ENCODE measurements around the gene TM4SF20.

The TM4SF20 gene

GRCh38 chr2:227366769-227367426 lies 12.2 kb downstream of the TM4SF20 start:
- DNase-seq = no peak

GRCh38 chr2:227365833-227366232 lies 13.3 kb downstream of the TM4SF20 start:
- DNase-seq = no peak

DNA sequence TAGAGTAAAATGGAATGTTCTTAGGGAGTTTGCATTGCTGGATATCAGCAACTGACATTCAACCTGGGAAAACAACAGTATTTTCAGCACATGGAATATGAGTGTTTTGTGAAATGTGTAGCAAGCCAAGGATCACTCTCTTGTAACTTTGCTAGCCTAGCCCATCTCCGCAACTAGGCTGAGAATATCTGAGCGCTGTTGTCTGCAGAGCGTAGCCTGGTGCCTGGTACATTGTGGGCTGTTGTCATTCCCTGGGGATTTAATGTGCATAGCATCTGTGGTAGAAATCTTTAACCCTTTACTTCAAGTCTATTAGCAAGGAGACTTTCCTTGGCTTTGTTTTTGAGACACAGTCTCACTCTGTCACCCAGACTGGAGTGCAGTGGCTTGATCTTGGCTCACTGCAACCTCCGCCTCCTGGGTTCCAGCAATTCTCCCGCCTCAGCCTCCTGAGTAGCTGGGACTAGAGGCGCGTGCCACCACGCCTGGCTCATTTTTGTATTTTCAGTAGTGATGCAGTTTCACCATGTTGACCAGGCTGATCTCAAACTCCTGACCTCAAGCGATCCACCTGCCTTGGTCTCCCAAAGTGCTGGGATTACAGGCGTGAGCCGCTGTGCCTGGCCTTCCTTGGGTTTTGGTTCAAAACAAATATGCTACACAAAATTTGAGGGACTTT lies 14.4 kb downstream of the TM4SF20 start:
- DNase-seq = peak; percentile 25

- DNase-seq = no peak
These were observed 15.3 kb downstream of the TM4SF20 start for GRCh38 chr2:227363756-227364155.

DNA sequence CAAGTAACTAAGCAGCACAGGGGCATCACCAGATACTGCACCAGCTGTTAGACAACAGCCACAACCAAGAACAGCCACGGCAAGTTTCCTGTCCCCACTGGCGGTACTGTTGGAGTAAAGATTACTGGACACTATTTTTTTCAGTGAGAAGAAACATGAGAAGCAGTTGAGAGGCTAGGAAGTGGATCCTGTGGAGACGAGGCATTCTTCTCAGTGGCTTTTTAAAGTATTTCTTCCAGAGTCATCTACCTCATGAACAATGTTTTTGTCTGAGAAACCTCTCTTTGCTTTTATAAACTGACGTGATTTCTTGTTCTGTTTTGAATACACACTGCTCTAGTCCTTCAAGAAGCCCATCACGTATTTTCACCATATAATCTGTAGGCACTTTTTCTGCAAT lies 18.8 kb downstream of the TM4SF20 start:
- DNase-seq = no peak

GRCh38 chr2:227351639-227352038 lies 27.5 kb downstream of the TM4SF20 start:
- DNase-seq = no peak

- DNase-seq = no peak
These were observed 29.0 kb downstream of the TM4SF20 start for GRCh38 chr2:227349989-227350612.

DNA sequence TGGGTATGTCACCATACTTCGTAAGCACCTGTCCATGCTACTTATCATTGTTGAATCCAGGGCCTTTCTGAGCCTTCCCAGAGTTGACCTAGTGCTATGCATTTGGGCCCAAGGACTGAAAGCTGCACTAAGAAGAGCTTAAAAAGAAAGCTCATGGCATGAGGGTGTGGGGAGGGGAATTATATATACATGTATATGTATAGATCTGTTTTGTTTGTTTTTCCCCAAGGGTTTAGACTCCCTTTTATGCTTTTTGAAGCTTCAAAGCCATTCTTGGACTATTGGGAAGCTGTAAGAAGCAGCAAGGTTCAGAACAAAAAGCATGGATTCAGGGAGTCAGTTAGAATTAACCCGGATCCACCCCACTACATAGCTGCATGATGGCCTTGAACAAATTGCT lies 30.8 kb downstream of the TM4SF20 start:
- DNase-seq = no peak

GRCh38 chr2:227347117-227347516 lies 32.0 kb downstream of the TM4SF20 start:
- DNase-seq = no peak

DNA sequence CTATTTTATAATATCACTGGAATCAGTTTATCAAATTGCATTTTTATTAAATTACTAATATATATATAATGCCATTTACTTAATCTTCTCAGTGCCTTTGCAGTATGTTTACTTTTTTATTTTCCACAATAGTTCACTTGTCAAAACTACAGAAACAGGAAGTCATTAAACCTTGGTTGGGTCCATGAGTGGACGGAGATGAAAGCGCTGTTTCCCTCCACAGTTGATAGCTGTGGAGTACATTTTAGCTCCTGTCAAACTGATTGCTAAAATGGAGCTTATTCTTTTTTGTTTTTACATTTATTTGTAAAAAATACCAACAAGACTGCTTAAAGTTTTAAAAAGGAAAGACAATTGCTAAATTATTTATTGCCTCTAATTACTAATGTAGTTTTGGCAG lies 34.9 kb downstream of the TM4SF20 start:
- no peak for DNase-seq

DNA sequence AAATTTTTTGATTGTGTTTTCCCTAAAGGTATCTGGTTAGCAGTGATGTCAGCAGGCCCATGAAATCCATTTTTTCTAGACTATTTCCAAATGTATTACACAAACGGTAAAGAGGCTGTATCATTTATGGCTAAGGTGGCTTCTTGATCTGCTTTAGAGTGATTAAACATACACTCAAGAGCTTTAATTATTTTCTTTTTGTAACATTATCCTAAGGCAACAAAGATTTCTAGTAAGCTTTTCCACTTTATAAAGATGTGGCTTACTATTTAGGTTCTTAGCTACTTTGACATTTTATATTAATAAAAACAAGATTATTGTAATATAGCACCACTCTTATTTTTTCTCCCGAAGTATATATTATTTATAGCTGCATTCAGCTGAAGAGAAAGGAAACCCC lies 37.6 kb downstream of the TM4SF20 start:
- DNase-seq = no peak

DNA sequence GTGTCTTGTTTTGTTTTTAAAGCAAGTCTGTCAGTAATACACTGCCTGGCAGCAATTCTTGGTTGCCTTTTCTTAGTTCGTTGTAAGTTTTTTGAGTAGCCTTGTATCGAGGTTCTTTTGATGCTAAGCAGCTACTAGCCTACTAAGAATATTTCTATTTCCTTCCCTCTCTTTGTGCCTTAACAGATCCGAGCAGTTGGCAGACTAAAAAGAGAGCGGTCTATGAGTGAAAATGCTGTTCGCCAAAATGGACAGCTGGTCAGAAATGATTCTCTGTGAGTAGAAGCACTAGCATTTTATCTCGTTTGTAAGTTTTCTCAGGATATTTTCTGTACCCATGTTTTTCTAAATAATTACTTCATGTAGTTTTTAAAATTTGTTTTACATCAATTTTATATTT lies 39.0 kb downstream of the TM4SF20 start:
- no peak for DNase-seq

DNA sequence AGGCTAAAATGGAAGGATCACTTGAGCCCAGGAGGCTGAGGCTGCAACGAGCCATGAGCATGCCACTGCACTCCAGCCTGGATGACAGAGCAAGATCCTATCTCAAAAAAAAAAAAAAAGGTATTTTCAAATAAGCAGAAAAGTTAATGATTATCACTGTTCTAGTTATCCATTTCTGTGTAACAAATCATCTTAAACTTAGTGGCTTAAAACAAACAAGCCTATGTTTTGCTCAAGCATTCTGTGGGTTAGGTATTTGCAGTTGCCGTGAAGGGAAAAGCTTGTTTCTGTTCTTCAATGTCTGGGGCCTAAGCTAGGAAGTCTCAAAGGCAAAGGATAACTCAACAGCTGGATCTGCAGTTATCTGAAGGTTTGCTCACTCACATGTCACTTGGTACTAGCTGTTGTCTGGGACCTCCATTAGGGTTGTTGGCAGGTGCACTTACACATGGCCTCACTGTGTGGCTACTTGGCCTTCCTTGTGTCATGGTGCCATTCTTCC lies 40.0 kb downstream of the TM4SF20 start:
- no peak for DNase-seq

GRCh38 chr2:227337442-227337841 lies 41.7 kb downstream of the TM4SF20 start:
- DNase-seq = no peak

- no peak for DNase-seq
These were observed 43.4 kb downstream of the TM4SF20 start for GRCh38 chr2:227335713-227336112.

GRCh38 chr2:227326783-227327182 lies 52.3 kb downstream of the TM4SF20 start:
- DNase-seq = no peak

DNA sequence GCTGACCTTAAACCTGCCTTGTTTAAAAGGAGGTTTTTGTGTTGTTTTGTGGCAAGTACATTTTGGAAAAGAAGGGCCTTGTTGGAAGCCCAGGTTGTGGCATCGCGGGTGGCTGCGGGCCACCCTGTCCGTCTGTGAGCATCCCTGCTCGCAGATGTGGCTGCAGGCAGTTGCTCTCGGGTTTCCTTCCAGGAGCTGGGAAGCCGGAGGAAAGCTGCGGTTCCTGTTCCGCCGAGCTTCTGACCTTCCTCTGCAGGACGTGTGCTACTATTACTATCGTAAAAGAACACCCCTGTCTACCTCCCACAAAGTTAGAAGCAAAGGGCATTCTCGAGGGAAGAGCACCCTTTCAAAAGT lies 53.3 kb downstream of the TM4SF20 start:
- no peak for DNase-seq

- peak; percentile 97 for DNase-seq
These were observed 53.9 kb downstream of the TM4SF20 start, which contains the start of gene MFF for GRCh38 chr2:227324995-227325838. Gene MFF (plus strand): TSS chr2:227325251. CDS start chr2:227330666, 5,415 bp downstream.

DNA sequence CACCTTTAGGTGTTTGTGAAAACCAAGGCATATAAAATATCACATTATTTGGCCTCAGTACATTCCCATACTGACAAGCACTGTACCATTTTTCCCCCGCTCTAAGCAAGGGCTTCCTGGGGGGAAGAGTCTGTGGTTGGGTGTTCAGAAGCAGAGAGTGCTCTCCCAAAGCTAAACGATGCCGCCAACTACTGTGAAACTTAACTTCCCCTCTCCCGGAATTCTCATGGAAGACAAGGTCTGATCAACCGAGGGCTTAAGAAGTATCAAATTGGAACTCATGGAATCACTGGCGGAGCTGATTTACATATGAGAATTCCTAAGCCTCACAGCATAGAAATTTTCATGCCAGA lies 54.5 kb downstream of the TM4SF20 start:
- DNase-seq = no peak

DNA sequence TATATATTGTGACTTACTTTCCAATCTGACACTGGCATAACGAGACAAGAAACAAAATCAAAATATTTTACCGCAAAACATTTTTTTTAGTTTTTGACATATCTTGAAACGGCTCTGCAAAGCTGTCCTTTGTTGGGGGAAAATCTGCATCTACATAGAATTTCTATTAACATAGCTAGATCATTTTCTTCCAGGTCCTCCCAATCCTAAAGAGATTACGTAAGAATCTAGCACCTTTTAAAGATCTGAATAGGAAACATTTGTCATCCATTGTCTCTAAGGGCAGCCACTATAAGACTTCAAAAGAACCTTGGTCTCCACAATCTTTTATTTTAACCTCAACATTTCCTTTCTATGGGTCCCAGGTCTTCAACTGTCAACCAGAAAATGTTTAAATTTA lies 55.3 kb downstream of the TM4SF20 start:
- DNase-seq = no peak

DNA sequence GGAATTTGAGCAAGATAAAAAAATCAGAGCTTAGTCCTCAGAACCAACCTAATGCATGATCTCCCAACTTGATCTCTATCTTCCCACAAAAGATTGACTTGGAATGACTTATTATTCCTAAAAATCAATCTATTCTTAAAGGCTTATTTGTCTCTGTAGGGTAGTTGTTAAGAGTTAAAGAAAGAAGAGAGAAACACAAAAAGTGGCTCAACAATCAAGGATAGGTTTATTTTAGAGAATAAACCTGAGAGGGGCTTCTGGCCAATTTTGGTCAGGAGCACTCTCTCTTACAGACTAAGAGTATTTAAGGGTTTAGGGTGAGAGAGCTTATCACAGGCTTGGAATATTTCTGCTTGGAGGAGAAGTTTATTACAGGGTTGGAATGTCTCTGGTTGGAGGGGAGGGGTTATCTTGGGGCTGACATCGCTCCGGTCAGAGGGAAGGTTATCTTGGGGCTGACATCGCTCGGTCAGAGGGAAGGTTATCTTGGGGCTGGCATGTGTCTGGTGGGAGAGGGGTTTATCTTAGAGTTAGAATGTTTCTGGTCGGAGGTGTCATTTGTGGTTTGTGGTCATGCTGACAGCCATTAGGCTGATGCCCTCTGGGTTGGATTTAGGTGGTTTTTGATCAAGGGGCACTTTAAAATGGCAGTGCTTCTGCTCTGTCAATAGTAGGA lies 56.4 kb downstream of the TM4SF20 start:
- no peak for DNase-seq

GRCh38 chr2:227320305-227321094 lies 58.6 kb downstream of the TM4SF20 start:
- no peak for DNase-seq

Measured in eye (tissue), 1 donor.